ENCODE measurements around the gene SMIM14.
A peak's percentile ranks its signal among the peaks of the same experiment; 100 is the strongest.
"Not testable (repeated sequence)": the region's sequence is repeated elsewhere in the genome, so short reads cannot be mapped to it uniquely, and the experiment has no call there.

SMIM14 gene

DNA sequence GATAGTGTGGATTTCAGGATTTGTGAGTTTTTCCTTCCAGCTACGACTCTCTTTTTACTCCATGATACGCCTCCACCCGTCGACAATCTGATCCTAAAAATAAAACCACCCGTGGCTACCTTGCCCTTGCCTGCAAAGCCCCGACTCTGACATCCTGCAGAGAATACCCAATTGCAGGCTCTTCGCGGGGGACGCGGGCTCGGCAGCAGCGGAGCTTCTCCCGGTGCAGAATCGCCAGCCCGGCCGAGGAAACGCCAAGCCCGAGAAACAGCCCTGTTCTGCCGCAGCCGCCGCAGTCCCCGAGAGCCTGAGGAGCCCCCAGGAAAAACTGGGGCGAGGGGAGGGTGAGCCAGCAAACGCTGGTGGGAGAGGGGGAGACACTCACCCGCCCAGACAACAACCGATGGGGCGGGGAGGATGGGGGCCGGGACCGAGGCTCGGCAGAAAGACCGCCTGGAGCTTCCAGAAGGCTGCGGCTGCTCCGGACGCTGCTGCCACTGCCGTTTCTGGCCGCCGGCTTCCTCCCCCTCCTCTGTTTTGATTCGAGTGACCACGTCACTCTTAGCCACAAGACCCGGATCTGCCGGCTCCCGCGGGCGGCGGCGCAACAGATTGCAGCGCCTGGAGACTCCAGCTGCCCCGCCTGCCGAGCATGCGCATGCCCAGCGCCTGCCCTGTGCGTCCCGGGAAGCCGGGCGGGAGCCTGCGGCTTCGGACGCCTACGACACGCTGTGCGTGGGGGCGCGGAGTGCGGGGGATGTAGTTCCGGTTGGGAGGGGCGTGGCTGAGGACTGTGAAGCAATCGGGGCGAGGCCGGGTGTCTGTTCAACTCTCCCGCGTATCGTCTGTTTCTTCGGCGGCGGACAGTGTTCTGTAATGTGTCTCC, at the start of gene SMIM14:
TSS of gene SMIM14 (minus strand) at position 512 of the 886 bp plus-strand sequence. CDS start 33,720 bp downstream, outside the sequence.
- H3K27ac Mint-ChIP-seq (ENCODE audit: low read depth), result peak within 1 kb of the TSS; percentile 90
- H3K4me1 Mint-ChIP-seq, result peaks cover 28% of the 10 kb centered on the region
- no peaks in the 10 kb centered on the region for H3K27me3 Mint-ChIP-seq
- H3K9me3 Mint-ChIP-seq, result no peaks in the 10 kb centered on the region
- ATAC-seq (replicated peaks; ENCODE audit: extremely low read depth, poor library complexity, severe bottlenecking) (peak; percentile 66), DNase-seq (ENCODE audit: low spot score in 2 of 2) (peak; percentile 66 to 75)
- peak within 1 kb of the TSS; percentile 92 for H3K4me3 Mint-ChIP-seq
- H3K36me3 Mint-ChIP-seq (ENCODE audit: insufficient read depth), result peaks cover 12% of the 10 kb centered on the region

DNA sequence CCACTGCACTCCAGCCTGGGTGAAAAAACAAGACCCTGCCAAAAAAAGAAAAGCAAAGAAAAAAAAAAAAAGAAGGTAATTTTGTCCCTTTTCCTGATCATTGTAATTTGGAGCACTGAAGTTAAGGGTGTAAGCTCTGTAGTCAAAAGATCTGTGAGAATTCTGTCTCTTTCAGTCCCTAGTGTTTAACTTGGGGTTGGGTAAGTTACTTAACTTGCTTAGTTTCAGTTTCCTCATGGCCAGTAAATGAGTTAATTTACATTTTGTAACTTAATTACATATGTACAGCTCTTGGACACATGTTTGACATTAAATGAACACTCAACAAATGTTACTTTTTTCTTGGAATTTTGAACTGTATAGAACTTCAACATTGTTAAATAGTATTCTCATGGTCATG, 48.3 kb upstream of the SMIM14 start:
- no peaks in the 10 kb centered on the region for H3K27me3 Mint-ChIP-seq
- ATAC-seq (replicated peaks; ENCODE audit: extremely low read depth, poor library complexity, severe bottlenecking) (no peak), DNase-seq (ENCODE audit: low spot score in 2 of 2) (no peak)
- H3K36me3 Mint-ChIP-seq (ENCODE audit: insufficient read depth), result no peaks in the 10 kb centered on the region
- H3K27ac Mint-ChIP-seq (ENCODE audit: low read depth), result peak overlapping the region; percentile 44
- H3K4me1 Mint-ChIP-seq, result no peaks in the 10 kb centered on the region
- no peak overlapping the region for H3K4me3 Mint-ChIP-seq
- no peaks in the 10 kb centered on the region for H3K9me3 Mint-ChIP-seq

DNA sequence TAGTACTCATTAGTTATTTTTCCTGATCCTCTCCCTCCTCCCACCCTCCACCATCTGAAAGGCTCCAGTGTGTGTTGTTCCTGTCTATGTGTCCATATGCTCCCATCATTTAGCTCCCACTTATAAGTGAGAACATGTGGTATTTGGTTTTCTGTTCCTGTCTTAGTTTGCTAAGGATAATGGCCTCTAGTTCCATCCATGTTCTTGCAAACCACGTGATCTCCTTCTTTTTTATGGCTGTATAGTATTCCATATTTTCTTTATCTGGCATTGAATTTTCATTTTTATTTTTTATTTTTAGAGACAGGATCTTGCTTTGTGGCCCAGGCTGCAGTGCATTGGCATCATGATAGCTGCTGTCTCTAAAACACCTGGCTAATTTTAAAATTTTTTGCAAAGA, 47.3 kb upstream of the SMIM14 start:
- H3K9me3 Mint-ChIP-seq, result no peaks in the 10 kb centered on the region
- H3K27ac Mint-ChIP-seq (ENCODE audit: low read depth), result no peak overlapping the region
- H3K4me3 Mint-ChIP-seq, result no peak overlapping the region
- H3K4me1 Mint-ChIP-seq, result no peaks in the 10 kb centered on the region
- no peaks in the 10 kb centered on the region for H3K36me3 Mint-ChIP-seq (ENCODE audit: insufficient read depth)
- ATAC-seq (replicated peaks; ENCODE audit: extremely low read depth, poor library complexity, severe bottlenecking) (no peak), DNase-seq (ENCODE audit: low spot score in 2 of 2) (no peak)
- no peaks in the 10 kb centered on the region for H3K27me3 Mint-ChIP-seq

DNA sequence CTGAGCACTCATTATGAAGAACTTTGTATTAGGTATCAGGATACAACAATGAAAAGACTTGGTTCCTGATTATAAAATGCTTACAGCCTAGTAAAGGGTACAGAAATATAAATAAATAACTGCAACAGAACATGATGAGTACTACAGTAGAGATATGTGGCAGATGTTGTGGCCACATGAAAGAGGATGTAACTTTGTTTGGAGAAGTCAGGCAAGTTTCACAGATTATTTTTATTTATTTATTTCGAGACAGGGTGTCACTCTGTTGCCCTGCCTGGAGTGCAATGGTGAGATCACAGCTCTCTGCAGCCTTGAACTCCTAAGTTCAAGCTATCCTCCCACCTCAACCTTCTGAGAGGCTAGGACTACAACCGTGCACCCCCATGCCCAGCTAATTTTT, 43.5 kb upstream of the SMIM14 start:
- DNase-seq (ENCODE audit: low spot score in 2 of 2) (no peak), ATAC-seq (replicated peaks; ENCODE audit: extremely low read depth, poor library complexity, severe bottlenecking) (peak; percentile 32)
- H3K36me3 Mint-ChIP-seq (ENCODE audit: insufficient read depth), result no peaks in the 10 kb centered on the region
- H3K27ac Mint-ChIP-seq (ENCODE audit: low read depth), result no peak overlapping the region
- H3K4me3 Mint-ChIP-seq, result no peak overlapping the region
- H3K9me3 Mint-ChIP-seq, result no peaks in the 10 kb centered on the region
- peaks cover 14% of the 10 kb centered on the region for H3K27me3 Mint-ChIP-seq
- no peaks in the 10 kb centered on the region for H3K4me1 Mint-ChIP-seq

DNA sequence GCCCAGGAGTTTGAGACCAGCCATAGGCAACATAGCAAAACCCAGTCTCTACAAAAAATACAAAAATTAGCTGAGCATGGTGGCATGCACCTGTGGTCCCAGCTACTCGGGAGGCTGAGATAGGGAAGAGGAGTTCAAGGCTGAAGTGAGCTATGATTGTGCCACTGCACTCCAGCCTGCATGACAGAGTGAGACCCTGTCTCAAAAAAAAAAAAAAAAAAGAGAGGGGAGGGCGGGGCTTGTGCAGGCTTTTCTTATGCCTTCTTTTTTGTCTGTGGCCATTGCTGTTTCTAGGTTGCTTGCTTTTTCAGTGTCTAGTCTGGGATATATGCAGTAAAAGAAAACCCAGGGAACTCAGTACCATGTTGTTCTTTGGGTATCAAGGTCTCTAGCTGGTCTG, 42.3 kb upstream of the SMIM14 start:
- H3K27ac Mint-ChIP-seq (ENCODE audit: low read depth); ATAC-seq (replicated peaks; ENCODE audit: extremely low read depth, poor library complexity, severe bottlenecking); H3K4me1 Mint-ChIP-seq; H3K9me3 Mint-ChIP-seq; H3K36me3 Mint-ChIP-seq (ENCODE audit: insufficient read depth); DNase-seq (ENCODE audit: low spot score in 2 of 2); H3K4me3 Mint-ChIP-seq: not testable (repeated sequence)
- peaks cover 14% of the 10 kb centered on the region for H3K27me3 Mint-ChIP-seq

DNA sequence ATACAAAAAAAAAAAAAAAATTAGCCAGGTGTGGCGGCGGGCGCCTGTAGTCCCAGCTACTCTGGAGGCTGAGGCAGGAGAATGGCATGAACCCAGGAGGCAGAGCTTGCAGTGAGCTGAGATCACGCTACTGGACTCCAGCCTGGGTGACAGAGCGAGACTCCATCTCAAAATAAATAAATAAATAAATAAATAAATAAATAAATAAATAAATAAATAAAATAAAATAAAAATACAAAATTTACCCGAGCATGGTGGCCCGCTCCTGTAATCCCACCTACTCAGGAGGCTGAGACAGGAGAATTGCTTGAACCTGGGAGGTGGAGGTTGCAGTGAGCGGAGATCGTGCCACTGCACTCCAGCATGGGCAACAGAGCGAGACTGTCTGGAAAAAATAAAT, 37.0 kb upstream of the SMIM14 start:
- not testable (repeated sequence) for H3K9me3 Mint-ChIP-seq; H3K36me3 Mint-ChIP-seq (ENCODE audit: insufficient read depth); H3K27ac Mint-ChIP-seq (ENCODE audit: low read depth); H3K4me3 Mint-ChIP-seq; DNase-seq (ENCODE audit: low spot score in 2 of 2); H3K4me1 Mint-ChIP-seq; ATAC-seq (replicated peaks; ENCODE audit: extremely low read depth, poor library complexity, severe bottlenecking)
- peaks cover 14% of the 10 kb centered on the region for H3K27me3 Mint-ChIP-seq

DNA sequence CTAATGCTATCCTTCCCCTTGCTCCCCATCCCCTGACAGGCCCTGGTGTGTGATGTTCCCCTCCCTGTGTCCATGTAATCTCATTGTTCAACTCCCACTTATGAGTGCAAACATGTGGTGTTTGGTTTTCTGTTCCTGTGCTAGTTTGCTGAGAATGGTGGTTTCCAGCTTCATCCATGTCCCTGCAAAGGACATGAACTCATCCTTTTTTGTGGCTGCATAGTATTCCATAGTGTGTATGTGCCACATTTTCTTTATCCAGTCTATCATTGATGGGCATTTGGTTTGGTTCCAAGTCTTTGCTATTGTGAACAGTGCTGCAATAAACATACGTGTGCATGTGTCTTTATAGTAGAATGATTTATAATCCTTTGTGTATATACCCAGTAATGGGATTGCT, 31.6 kb upstream of the SMIM14 start:
- not testable (repeated sequence) for ATAC-seq (replicated peaks; ENCODE audit: extremely low read depth, poor library complexity, severe bottlenecking); H3K27me3 Mint-ChIP-seq; H3K9me3 Mint-ChIP-seq; H3K4me3 Mint-ChIP-seq; DNase-seq (ENCODE audit: low spot score in 2 of 2); H3K36me3 Mint-ChIP-seq (ENCODE audit: insufficient read depth); H3K4me1 Mint-ChIP-seq; H3K27ac Mint-ChIP-seq (ENCODE audit: low read depth)

DNA sequence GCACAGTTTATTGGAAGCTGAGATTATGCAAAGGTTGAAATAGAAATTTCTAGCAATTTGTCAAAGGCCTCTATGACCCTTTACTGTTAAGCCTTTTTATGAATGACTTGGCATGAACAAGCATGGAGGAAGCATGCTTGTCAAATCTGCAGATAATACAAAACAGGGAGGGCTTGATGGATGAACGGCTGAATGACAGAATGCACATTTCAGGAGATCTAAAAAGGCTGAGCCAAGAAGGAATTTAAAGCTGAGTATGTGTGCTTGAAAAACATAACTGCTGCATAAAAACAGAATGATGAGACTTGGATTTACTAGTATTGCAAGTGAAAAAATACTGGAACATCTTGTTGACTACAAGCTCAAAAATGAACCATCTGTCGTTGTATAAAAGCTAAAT, 30.2 kb upstream of the SMIM14 start:
- Mint-ChIP-seq H3K36me3 (ENCODE audit: insufficient read depth) (peaks cover 2% of the 10 kb centered on the region), H3K27ac (ENCODE audit: low read depth) (no peak overlapping the region), H3K4me1 (no peaks in the 10 kb centered on the region), H3K9me3 (no peaks in the 10 kb centered on the region), H3K4me3 (no peak overlapping the region), H3K27me3 (no peaks in the 10 kb centered on the region)
- DNase-seq (ENCODE audit: low spot score in 2 of 2), result no peak
- no peak for ATAC-seq (replicated peaks; ENCODE audit: extremely low read depth, poor library complexity, severe bottlenecking)

DNA sequence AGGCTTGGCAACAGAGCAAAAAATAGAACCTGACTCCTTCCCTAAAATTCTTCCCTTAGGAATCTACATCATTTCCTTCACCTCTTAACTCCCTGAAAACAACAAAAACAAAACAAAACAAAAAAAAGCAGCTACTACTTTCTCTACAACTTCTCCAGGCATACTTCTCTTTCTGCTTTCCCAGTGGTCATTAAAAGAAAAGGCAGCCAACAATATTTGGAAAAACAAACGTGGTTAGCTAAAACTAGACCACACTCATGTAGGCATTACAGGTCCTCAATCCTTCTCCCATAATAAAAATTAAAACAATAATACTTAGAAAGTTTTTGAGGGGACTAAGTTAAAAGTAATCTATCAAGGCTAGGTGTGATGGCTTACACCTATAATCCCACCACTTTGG, 29.0 kb upstream of the SMIM14 start:
- ATAC-seq (replicated peaks; ENCODE audit: extremely low read depth, poor library complexity, severe bottlenecking) (no peak), DNase-seq (ENCODE audit: low spot score in 2 of 2) (no peak)
- Mint-ChIP-seq H3K4me1 (no peaks in the 10 kb centered on the region), H3K9me3 (no peaks in the 10 kb centered on the region), H3K4me3 (no peak overlapping the region), H3K27me3 (no peaks in the 10 kb centered on the region), H3K27ac (ENCODE audit: low read depth) (no peak overlapping the region), H3K36me3 (ENCODE audit: insufficient read depth) (peaks cover 2% of the 10 kb centered on the region)

DNA sequence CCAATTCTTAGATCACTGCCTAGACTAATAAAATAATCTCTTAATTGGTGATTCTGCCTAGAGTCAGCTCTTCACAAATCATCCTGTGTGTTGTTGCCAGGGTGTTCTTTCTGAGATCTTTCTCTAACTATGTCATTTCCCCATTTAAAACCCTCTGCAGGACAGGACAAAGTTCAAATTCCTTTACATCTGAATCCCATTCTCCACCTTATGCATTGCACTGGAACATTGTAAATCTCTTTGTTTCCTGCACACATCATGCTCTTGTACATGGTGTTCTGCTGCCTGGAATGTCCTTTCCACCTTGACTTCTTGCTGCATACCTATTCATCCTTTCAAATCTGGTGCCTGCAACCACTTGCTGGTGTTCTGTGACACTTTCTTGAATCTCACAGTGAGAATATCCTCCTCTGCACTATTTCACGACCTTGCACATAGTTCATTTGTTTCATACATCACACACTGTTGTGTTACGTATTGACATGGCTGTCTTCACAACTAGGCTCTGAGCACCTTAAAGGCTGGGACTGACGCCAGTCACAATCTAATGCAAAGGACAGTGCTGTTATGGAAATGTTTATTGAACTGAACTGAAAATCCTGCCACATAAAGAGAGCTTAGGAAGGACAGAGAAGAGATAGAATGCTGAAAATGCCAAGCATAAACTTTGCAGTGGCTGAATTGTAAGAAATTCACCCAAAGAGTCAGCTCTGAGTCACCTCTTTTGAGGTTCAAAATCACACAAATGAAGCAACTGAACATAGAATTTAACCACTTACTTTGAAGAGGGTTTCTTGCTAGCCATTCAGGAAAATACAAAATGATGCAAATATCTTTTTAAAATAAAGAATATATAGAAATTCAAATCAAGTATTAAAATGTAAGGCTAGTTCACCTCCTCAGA, 26.4 kb upstream of the SMIM14 start:
- Mint-ChIP-seq H3K4me1 (no peaks in the 10 kb centered on the region), H3K9me3 (no peaks in the 10 kb centered on the region), H3K27me3 (no peaks in the 10 kb centered on the region), H3K36me3 (ENCODE audit: insufficient read depth) (peaks cover 4% of the 10 kb centered on the region), H3K4me3 (no peak overlapping the region), H3K27ac (ENCODE audit: low read depth) (no peak overlapping the region)
- DNase-seq (ENCODE audit: low spot score in 2 of 2) (no peak), ATAC-seq (replicated peaks; ENCODE audit: extremely low read depth, poor library complexity, severe bottlenecking) (no peak)

DNA sequence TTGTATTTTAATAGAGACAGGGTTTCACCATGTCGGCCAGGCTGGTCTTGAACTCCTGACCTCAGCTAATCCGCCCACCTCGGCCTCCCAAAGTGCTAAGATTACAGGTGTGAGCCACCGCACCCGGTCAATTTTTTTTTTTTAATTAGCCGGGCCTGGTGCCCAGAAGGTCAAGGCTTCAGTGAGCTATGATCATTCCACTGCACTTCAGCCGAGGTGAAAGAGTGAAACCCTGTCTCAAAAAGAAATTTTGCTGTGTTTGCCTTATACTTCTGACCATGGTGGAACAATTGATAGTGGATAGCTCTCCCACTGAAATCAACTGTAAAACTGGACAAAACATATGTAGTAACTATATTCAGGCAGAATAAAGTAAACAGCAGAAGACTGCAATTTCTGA, 24.0 kb upstream of the SMIM14 start:
- Mint-ChIP-seq H3K27me3 (no peaks in the 10 kb centered on the region), H3K9me3 (no peaks in the 10 kb centered on the region), H3K27ac (ENCODE audit: low read depth) (no peak overlapping the region), H3K4me3 (no peak overlapping the region), H3K4me1 (no peaks in the 10 kb centered on the region), H3K36me3 (ENCODE audit: insufficient read depth) (peaks cover 4% of the 10 kb centered on the region)
- no peak for ATAC-seq (replicated peaks; ENCODE audit: extremely low read depth, poor library complexity, severe bottlenecking)
- no peak for DNase-seq (ENCODE audit: low spot score in 2 of 2)

DNA sequence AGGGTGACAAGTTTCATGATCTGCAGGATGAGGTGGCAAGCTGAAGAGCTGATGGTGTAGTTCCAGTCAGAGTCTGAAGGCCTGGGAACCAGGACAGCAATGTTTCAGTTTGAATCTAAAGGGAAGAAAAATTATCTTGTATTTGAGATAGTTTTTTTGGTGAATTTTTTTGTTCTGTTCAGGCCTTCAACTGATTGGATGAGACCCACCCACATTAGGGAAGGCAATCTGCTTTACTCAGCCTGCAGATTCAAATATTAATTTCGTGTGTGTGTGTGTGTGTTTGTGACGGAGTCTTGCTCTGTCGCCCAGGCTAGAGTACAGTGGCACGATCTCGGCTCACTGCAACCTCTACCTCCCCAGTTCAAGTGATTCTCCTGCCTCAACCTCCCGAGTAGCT, 22.1 kb upstream of the SMIM14 start:
- Mint-ChIP-seq H3K9me3 (no peaks in the 10 kb centered on the region), H3K27me3 (no peaks in the 10 kb centered on the region), H3K4me1 (no peaks in the 10 kb centered on the region), H3K4me3 (no peak overlapping the region), H3K27ac (ENCODE audit: low read depth) (no peak overlapping the region), H3K36me3 (ENCODE audit: insufficient read depth) (peaks cover 4% of the 10 kb centered on the region)
- ATAC-seq (replicated peaks; ENCODE audit: extremely low read depth, poor library complexity, severe bottlenecking), result no peak
- no peak for DNase-seq (ENCODE audit: low spot score in 2 of 2)

DNA sequence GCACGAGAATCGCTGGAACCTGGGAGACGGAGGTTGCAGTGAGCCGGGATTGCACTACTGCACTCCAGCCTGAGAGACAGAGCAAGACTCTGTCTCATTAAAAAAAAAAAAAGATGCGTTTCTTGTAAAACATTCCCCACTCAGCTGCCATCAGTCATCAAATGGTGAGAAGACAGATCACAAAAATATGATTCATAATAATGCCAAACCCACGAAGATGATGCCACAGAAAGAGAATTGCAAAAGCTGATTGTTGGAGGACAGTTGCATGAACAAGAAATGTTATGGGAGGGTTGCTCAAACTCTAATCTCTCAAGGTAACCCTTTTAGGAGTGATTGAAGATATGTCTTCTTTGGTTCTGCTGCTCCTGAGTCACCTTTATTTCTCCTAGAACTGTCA, 21.4 kb upstream of the SMIM14 start:
- H3K27me3 Mint-ChIP-seq, result no peaks in the 10 kb centered on the region
- no peak overlapping the region for H3K4me3 Mint-ChIP-seq
- H3K4me1 Mint-ChIP-seq, result no peaks in the 10 kb centered on the region
- DNase-seq (ENCODE audit: low spot score in 2 of 2) (no peak), ATAC-seq (replicated peaks; ENCODE audit: extremely low read depth, poor library complexity, severe bottlenecking) (no peak)
- H3K27ac Mint-ChIP-seq (ENCODE audit: low read depth), result no peak overlapping the region
- no peaks in the 10 kb centered on the region for H3K9me3 Mint-ChIP-seq
- H3K36me3 Mint-ChIP-seq (ENCODE audit: insufficient read depth), result peaks cover 4% of the 10 kb centered on the region
